Skin epidermis (tissue), 12 donors: Measurements from ENCODE around the gene OR56A5.
"Not testable (repeated sequence)": the region's sequence is repeated elsewhere in the genome, so short reads cannot be mapped to it uniquely, and the experiment has no call there.

Source experiments
- H3K27ac ChIP-seq, 21 experiments: fragments of 200-600 bp; sonication (generic) in 11 of 21; one replicate each; pipeline ENCODE4 v1.5.0; 2020; ENCODE audit warnings: mild to moderate bottlenecking in 3 of 21, inconsistent platforms in 2 of 21, moderate library complexity in 2 of 21
- H3K4me3 ChIP-seq, 7 experiments: fragments of 200-600 bp; sonication (generic) in 2 of 7; one replicate each; pipeline ENCODE4 v1.5.0; 2020; ENCODE audit warnings: inconsistent platforms in 2 of 7, mild to moderate bottlenecking in 2 of 7, moderate library complexity in 1 of 7

Gene OR56A5, protein sequence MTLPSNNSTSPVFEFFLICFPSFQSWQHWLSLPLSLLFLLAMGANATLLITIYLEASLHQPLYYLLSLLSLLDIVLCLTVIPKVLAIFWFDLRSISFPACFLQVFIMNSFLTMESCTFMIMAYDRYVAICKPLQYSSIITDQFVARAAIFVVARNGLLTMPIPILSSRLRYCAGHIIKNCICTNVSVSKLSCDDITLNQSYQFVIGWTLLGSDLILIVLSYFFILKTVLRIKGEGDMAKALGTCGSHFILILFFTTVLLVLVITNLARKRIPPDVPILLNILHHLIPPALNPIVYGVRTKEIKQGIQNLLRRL

DNA sequence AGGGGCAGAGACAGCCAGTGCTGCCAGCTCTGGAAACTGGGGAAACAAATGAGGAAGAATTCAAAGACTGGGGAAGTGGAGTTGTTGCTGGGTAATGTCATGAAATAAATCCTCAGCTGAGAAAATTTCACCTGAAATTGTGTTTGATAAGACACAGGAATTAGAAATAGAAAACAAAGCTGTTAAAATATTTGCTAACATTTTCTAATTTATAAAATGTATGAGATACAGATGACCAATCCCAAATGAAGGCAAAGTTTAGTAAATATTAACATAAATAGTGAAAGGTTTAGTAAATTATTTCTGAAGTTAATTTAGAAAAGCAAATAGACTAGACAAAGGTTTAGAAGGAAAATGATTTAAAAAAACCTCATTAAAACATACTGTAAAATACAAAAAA lies at the start of gene OR56A5:
Gene OR56A5 (minus strand): TSS at position 101 of the 400 bp plus-strand sequence. CDS start 0 bp downstream, at position 101.
- H3K4me3 ChIP-seq, result no peak within 1 kb of the TSS
- H3K27ac ChIP-seq, result no peak within 1 kb of the TSS

DNA sequence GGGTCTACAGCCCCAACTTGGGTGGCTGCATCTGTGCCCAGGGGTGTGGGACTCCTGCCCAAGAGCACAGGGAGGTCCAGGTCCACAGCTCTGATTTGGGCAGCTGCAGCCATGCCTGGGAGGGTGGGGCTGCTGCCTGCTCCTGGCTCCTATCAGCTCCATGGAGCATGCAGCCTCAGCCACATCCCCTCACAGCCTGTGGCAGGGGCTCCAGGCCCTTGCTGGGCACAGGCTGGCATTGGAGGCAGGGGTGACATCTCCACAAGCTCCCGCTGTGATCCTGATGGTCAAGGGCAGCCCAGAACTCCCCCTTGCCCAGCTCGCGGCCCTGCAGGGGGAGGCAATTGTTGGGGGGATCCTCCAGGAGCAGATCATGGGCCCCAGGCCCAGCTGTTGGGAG lies 44.7 kb upstream of the OR56A5 start:
- Histone ChIP-seq H3K27ac (no peak overlapping the region), H3K4me3 (no peak overlapping the region)

DNA sequence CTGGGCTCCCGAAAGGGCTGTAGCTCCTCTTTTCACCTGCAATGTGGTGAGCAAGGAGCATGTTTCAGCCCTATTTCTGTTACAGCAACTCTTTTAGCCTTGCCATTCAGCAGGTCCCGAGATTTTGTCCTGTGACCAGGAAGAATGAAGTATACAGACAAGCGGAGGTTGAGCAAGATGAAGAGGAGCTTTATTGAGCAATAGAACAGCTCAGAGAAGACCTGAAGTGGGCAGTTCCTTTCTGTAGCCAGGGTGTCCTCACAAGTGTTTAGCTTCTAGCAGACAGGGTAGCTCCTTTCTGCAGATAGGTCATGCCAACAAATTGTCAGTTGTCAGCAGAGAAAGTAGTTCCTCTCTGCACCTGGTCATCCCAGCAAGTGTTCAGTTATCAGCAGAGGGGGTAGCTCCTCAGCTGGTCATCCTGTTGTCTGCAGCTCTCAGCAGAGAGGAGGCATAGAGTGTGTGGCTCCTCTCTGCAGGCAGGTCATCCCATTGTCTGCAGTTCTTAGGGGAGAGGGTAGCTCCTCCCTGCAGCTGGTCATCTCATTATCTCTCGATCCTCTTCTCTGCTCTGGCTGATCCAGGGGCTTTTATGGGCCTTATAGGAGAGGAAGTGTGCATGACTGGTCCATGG lies 43.9 kb upstream of the OR56A5 start:
- H3K27ac ChIP-seq, result no peak overlapping the region

DNA sequence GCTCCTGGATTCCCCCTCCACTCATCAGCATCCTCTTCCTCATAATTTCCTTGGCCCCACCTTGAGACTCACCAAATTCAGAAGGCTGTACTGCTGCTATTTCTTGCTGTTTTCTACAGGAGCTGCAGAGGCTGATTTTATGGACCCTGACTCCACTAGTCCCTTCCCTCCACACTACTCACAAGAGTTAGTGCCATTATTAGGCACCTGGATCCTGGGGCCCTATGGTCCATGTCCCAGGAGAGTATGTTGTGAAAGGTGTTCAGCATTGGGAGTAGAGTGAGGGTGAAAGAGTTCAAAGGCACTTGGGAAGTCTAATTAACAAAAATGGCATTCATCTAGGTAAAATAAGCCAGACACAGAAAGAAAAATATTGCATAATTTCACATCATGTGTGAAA lies 38.6 kb upstream of the OR56A5 start, which contains the start of gene OR56A4:
Gene OR56A4 (minus strand): TSS at position 101 of the 400 bp plus-strand sequence. CDS start 3,954 bp downstream, outside the sequence.
- Histone ChIP-seq H3K4me3 (no peak within 1 kb of the TSS), H3K27ac (no peak within 1 kb of the TSS)

More for the DNA sequence above, 43.9 kb upstream of the OR56A5 start:
- H3K4me3 ChIP-seq, result no peak overlapping the region

DNA sequence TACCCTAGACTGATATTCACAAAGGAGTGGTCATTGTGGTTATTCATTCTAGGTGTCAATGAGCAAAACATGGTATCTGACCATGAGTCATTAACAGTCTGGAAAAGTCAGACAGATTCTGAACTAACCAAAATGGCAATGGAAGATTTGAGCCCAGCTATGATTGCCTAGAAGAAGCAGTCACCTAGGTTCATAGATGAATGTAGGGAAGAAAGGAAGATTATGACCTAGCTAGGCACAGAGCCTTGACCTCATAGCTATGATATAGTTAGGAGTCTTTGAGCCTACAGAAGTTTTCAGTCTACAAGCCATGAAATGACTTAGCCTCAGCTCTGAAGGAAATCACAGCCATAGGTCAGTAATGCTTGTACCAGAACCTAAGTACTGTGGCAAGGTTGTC lies 38.1 kb upstream of the OR56A5 start:
- no peak overlapping the region for H3K27ac ChIP-seq
- H3K4me3 ChIP-seq, result no peak overlapping the region

DNA sequence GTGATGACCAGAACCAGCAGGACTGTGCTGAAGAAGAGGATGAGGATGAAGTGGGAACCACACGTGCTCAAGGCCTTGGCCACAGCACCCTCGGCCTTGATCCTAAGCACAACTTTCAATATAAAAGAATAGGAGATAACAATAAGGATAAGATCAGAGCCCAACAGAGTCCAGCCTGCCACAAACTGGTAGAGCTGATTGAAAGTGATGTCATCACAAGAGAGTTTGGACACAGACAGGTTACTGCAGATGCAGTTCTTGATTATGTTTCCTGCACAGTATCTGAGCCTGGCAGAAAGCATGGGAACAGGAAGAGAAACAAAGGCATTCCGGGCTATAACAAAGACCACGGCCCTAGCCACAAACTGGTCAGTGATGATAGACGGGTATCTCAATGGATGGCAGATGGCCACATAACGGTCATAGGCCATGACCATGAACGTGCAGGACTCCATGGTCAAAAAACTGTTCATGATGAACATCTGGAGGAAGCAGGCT lies 34.0 kb upstream of the OR56A5 start:
- no peak overlapping the region for H3K4me3 ChIP-seq
- H3K27ac ChIP-seq, result no peak overlapping the region

DNA sequence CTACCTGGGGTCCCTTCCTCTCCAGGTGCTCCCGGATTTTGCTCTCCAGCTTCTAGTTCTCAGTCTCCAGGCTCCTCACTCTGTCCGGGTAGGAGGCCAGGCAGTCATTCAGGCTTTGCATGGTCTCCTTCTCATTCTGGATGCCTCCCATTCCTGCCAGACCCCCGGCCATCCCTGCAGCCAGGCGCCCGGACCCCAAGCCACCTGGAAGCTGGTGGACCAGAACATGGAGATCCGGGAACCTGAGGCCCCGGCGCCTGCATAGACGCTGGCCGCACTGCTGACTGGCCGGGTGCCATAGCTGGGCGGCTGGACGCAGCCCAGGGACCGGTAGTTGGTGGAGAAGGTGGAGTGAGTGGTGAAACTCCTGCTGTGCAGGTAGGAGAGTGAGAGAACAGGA lies 26.5 kb upstream of the OR56A5 start:
- no peak overlapping the region for H3K4me3 ChIP-seq
- no peak overlapping the region for H3K27ac ChIP-seq

DNA sequence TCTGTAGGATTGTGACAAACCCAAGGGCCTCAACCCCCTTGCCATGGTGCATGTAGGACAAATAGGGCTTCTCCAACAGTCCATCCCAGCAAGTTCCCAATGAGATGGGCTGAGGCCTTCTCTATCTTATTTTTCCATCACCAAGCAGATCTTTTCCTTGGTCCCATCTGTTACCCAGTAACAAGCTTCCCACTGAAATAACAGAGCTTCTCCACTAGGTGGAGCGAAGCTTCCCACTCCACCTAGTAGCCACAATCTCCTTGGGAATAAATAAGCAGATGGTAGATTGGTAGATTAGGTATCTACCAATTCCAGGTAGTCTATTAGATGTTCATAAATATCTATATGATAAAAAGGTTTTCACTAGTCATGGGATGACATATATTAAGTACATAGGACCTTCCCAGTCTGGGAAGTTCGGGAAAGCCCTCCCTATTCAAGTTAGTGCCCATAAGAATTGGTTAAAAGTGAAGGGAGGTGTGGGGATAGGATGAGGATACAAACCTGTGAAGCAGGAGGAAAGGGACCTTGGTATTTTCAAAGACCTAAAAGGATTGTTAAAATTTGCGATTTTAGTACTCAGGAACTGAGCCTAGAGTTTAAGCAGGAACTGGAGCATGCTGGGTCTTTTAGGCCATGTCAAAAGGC lies 24.4 kb upstream of the OR56A5 start:
- H3K27ac ChIP-seq, result no peak overlapping the region
- no peak overlapping the region for H3K4me3 ChIP-seq

DNA sequence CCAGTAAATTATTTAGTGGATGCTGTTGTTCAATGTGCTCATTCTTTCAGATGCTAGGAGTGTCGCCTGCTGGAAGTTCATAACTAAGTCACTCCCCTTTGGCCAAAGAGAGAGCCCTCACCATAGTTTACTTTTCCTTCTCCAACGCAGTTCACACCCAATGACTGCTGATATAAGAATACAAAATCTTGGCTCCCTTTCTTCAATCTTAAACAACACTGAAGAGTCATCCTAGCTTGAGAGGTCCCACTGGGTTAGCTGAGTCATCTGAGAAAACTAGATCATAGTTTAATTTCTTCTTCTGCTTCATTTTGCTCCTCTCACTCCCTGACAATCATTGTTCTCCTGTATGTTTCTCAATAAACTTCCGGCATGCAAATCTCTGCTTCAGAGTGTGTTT lies 23.9 kb upstream of the OR56A5 start:
- H3K27ac ChIP-seq, result no peak overlapping the region
- no peak overlapping the region for H3K4me3 ChIP-seq

DNA sequence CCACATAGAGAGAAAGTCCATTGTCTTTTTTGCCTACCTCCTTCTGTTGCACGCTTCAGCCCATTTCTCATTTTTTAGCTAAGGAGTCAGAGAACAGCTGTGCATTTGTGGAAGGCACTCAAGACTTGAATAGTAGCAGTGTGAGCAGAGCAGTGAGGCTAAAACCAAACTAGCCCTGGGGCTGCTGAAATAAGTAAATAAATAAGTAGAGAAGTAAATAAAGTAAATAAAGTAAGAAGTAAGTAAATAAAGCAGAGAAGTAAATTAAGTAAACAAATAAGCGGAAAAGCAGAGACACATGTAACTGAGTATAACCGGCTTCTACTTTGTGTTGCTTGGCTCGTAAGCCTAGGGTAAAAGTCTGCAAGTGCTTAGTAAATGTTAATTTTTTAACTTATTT lies 20.9 kb upstream of the OR56A5 start:
- Histone ChIP-seq H3K27ac (no peak overlapping the region), H3K4me3 (no peak overlapping the region)

DNA sequence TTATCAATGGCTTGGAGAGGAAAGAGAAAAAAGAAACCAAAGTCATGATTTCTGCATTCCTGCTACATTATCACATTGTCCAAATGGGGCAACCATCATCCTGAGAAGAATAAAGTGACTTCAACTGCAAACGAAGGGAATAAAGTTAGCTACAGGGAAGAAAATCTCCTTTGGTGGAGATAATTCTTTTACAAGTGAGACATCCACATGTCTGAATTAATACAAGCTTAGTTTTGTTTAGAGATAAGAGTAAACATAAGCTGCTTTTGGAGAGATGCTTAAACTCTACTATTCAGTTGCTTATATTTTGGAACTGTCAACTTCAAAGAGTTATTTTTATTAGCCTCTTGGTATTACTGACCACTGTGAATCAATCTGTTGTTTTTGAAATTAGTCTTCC lies 18.6 kb upstream of the OR56A5 start, which contains the start of gene OR52L1:
Gene OR52L1 (minus strand): TSS at position 101 of the 400 bp plus-strand sequence. CDS start 55 bp downstream, at position 46.
- no peak within 1 kb of the TSS for H3K27ac ChIP-seq
- H3K4me3 ChIP-seq, result no peak within 1 kb of the TSS

DNA sequence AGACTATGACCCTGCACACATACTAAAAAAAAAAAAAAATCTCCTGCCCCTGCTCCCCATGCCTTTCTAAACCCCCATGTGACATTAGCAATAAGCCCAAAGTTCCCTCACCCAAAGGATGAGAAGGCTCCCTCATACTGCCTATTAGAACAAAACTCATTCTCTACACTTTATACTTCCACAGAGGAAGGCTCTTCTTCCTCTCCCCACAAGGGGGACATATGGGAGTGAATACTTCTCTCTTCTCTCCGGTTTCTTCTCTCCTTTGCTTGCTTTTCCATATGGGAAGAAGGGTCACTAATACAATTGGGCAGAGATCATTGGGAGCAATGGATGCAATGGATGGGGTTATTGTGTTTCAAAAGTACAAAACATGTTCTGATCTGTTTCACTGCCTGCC lies 15.1 kb upstream of the OR56A5 start:
- no peak overlapping the region for H3K27ac ChIP-seq
- H3K4me3 ChIP-seq, result no peak overlapping the region

DNA sequence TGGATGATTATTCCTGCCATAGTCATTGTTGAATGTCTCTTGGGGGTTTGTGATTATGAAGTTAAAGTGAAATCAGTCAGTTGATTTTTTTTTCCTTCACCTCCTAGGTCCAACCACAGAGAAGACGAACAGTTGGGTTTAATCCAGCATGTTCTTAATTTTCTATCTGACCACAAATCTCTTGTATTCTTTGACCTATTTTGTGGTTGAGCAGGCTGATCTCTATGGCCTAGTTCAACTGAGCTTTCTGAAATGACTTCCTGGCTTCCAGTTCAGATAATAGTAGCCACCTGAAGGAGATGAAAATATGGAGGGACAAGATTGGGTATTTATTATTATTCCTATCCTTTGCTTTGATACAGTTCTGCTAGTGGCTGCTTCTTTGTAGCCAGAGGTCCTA lies 5.2 kb upstream of the OR56A5 start:
- Histone ChIP-seq H3K4me3 (no peak overlapping the region), H3K27ac (no peak overlapping the region)

DNA sequence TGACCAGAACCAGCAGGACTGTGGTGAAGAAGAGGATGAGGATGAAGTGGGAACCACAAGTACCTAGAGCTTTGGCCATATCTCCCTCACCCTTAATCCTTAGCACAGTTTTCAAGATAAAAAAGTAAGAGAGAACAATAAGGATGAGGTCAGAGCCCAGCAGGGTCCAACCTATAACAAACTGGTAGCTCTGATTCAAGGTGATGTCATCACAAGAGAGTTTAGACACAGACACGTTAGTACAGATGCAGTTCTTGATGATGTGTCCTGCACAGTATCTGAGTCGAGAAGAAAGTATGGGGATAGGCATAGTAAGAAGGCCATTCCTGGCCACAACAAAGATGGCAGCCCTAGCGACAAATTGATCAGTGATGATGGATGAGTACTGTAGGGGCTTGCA lies 586 bp downstream of the OR56A5 start:
- no peak overlapping the region for H3K4me3 ChIP-seq
- no peak overlapping the region for H3K27ac ChIP-seq

DNA sequence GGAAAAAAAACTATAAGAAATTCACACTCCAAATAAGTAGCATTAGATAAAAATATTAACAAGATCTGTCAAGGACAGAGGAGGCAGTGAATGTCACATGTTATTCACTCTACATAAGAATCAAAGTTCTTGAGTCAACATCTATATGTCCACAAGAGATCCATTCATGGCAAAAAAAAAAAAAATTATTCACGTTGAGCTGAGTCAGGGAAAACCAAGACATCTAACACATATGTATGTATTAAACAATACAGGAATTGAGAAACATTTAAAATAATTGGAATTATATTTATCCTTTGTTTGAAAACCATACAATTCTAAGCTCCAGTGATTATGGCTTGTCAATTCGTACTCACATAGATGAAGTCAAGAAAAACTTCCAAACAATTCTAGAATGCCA lies 1.3 kb downstream of the OR56A5 start:
- Histone ChIP-seq H3K27ac (no peak overlapping the region), H3K4me3 (no peak overlapping the region)

DNA sequence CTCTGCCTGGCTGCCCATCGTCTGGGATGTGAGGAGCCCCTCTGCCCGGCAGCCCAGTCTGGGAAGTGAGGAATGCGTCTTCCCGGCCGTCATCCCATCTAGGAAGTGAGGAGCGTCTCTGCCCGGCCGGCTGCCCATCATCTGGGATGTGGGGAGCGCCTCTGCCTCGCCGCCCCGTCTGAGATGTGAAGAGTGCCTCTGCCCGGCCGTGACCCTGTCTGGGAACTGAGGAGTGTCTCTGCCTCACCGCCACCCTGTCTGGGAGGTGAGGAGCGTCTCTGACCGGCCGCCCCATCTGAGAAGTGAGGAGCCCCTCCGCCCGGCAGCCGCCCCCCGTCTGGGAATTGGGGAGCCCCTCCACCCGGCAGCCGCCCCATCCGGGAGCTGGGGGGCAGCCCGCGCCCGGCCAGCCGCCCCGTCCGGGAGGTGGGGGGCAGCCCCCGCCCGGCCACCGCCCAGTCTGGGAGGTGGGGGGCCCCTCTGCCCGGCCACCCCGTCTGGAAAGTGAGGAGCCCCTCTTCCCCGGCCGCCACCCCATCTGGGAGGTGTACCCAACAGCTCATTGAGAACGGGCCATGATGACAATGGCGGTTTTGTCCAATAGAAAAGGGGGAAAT lies 7.5 kb downstream of the OR56A5 start:
- not testable (repeated sequence) for H3K27ac ChIP-seq, H3K4me3 ChIP-seq

DNA sequence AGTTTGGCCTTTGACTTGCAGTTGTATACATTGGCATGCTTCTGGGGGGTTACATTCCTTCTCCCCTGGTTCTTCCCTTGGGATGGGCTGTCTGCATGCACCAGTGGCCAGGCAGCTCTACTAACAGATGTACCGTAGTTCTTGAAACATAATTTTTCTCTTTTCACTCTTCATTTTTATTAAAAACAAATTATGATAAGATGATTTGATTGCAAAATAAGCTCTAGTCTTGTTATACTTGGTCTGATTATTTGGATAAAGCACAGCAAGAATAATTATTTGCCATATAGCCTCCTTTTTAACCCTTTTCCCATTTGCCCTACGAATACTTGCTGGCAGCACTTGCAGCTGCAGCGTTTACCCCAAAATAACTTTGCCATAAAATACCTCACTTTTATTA lies 12.7 kb downstream of the OR56A5 start:
- Histone ChIP-seq H3K27ac (no peak overlapping the region), H3K4me3 (no peak overlapping the region)

DNA sequence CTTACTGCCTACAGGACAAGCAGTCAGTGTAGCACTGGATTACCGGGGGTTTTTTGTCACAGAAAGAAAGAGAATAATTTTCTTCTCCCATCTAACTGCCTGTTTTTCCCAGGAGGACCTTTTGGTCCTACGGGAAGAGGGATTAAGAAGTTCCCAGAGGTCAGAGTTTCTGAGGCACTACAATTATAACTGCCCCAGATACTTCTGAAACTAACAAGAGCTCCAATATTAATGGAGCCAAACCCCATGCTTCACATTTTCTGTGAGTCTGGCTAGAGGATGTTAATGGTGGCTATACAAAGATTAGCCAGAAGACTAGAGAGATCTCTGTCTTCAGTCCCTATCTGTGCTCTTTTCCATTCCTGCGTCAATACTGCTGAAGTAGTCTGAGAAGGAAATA lies 26.3 kb downstream of the OR56A5 start, which contains the start of gene OR56A3:
Gene OR56A3 (plus strand): TSS at position 301 of the 400 bp plus-strand sequence. CDS start 5,096 bp downstream, outside the sequence.
- no peak within 1 kb of the TSS for H3K4me3 ChIP-seq
- no peak within 1 kb of the TSS for H3K27ac ChIP-seq

DNA sequence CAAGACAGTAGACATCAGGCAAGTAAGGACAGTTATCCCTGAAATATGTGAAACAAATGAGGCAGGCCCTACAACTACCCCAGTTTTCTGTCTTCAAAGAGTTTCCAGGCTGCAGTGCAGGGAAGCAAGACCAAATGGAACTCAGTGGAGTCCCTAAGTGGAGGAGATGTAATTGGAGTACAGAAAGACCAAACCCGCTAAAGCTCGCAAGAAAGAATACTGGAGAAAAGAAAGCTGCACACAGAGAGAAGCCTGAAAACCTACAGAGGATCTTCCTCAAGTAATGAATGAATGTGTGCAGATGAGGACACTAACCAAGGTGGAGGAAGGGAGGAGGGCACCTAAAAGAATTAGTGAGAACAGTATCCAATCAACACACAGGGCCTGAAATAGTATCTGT lies 27.5 kb downstream of the OR56A5 start:
- no peak overlapping the region for H3K4me3 ChIP-seq
- no peak overlapping the region for H3K27ac ChIP-seq

DNA sequence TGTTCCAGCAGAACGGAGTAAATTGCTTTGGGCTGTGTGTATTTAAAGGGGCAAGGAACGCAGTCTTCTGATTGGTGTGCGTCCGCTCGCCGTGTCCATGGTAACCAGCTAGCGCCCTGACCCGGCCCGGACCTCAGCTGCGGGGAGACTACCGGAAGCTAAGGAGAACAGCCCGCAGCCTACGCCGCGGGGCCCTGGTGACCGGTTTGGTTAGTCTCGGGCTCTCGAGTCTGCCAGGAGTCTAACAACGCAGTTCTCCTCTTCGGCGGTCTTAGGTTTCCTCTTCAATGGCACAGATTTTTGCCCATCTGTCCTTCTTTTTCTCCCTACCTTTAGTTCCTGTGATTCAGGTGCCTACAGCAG lies 29.7 kb downstream of the OR56A5 start:
- H3K27ac ChIP-seq, result no peak overlapping the region
- no peak overlapping the region for H3K4me3 ChIP-seq
